HepG2 (cell line): Measurements from ENCODE around the gene AKNA. TPM values are rescaled to one million over a fixed set of nuclear protein-coding genes. Genes with fewer than 3 reads are reported as not detected.

Experiments used
- ATAC-seq: fragments of 200-7000 bp; cut with Tn5 transposase; 3 replicates; pipeline ENCODE4 v1.9.1; 2020; ENCODE audit warnings: mild to moderate bottlenecking, moderate library complexity
- BruUV-seq: library from RNA; stranded (reverse); fragments of 400-500 nt; replicated peaks from 2 replicates; lab custom pipeline; 2021; lab: Mats Ljungman, UMichigan
- CTCF ChIA-PET: fragments of 300-600 bp; formaldehyde crosslinking; extraction: SDS; loops from one replicate; lab custom pipeline; 2021; ENCODE audit warnings: low total read pairs, inconsistent platforms, low intra/inter-chr PET ratio; lab: Yijun Ruan, JAX
- POLR2A ChIA-PET: fragments of 350-600 bp; sonication (Branson Sonifier 250); formaldehyde crosslinking; loops from one replicate; lab custom pipeline; 2020; ENCODE audit warnings: antibody characterized with exemption, inconsistent platforms; lab: Yijun Ruan, JAX
- DNase-seq: peaks from one replicate; pipeline ENCODE4 v3.0.0-alpha.2; 2015; ENCODE audit warnings: low spot score
- FAIRE-seq: peaks from 3 replicates; lab custom pipeline; 2011; peaks lifted over from hg19 to GRCh38; lab: Jason Lieb, UNC
- H2AFZ ChIP-seq: one replicate; pipeline ENCODE4 v1.6.1; 2011; ENCODE audit warnings: low read length, inconsistent platforms
- H3K27ac ChIP-seq: fragments of 300-600 bp; 3 replicates; pipeline ENCODE4 v1.8.0; 2011; ENCODE audit warnings: mixed run types, mild to moderate bottlenecking, mixed read lengths, low read length, inconsistent platforms; ENCODE audit not compliant: insufficient read depth; ENCODE audit errors: extremely low read length
- H3K27me3 ChIP-seq, 2 experiments: fragments of 200-600 bp in 1 of 2; 2 replicates in 1 of 2; 3 replicates in 1 of 2; pipeline versions ENCODE4 v1.6.0 to v1.8.0; 2011; ENCODE audit warnings: low read length in 2 of 2, mild to moderate bottlenecking in 2 of 2, moderate library complexity in 2 of 2, inconsistent platforms in 1 of 2; ENCODE audit not compliant: insufficient read depth in 2 of 2, control insufficient read depth in 1 of 2
- H3K36me3 ChIP-seq, 2 experiments: fragments of 200-600 bp in 1 of 2; replicated peaks in 1 of 2; 2 replicates in 1 of 2; 3 replicates in 1 of 2; pipeline versions ENCODE4 v1.5.1 to v1.8.0; 2011; ENCODE audit warnings: low read length in 2 of 2, inconsistent platforms in 1 of 2; ENCODE audit not compliant: insufficient read depth in 2 of 2, control insufficient read depth in 1 of 2
- H3K4me1 ChIP-seq: 2 replicates; pipeline ENCODE4 v1.5.1; 2012; ENCODE audit warnings: low read length, inconsistent platforms; ENCODE audit not compliant: insufficient read depth
- H3K4me2 ChIP-seq: 2 replicates; pipeline ENCODE4 v1.6.0; 2011; ENCODE audit warnings: low read depth, low read length, inconsistent platforms
- H3K4me3 ChIP-seq, 3 experiments: fragments of 200-600 bp in 1 of 3; sonication (generic), shearing (Covaris generic) in 1 of 3; replicated peaks in 1 of 3; 2 replicates each; pipeline ENCODE4 v1.5.1; 2011 to 2016; ENCODE audit warnings: low read length in 3 of 3, inconsistent platforms in 2 of 3, low read depth in 2 of 3, mild to moderate bottlenecking in 2 of 3, control low read depth in 1 of 3, mixed read lengths in 1 of 3; ENCODE audit not compliant: insufficient read depth in 1 of 3
- H3K79me2 ChIP-seq: one replicate; pipeline ENCODE4 v1.6.1; 2011; ENCODE audit warnings: low read length, inconsistent platforms; ENCODE audit not compliant: insufficient read depth
- H3K9ac ChIP-seq: 2 replicates; pipeline ENCODE4 v1.6.0; 2011; ENCODE audit warnings: mild to moderate bottlenecking, low read depth, low read length, inconsistent platforms; ENCODE audit not compliant: insufficient read depth
- H3K9me3 ChIP-seq: 2 replicates; pipeline ENCODE4 v1.5.1; 2012; ENCODE audit warnings: mild to moderate bottlenecking, low read length
- H4K20me1 ChIP-seq: 2 replicates; pipeline ENCODE4 v1.6.0; 2011; ENCODE audit warnings: inconsistent platforms, mild to moderate bottlenecking, low read length, moderate library complexity; ENCODE audit not compliant: insufficient read depth
- CHCHD3 ChIP-seq: sonication (generic); formaldehyde crosslinking; IDR thresholded peaks from 2 replicates; pipeline ENCODE4 v1.8.0; 2022; ENCODE audit warnings: mild to moderate bottlenecking, missing genetic modification reagents, moderate library complexity
- FIP1L1 ChIP-seq: fragments of 200-400 bp; formaldehyde crosslinking; IDR thresholded peaks from 2 replicates; pipeline ENCODE4 v1.6.1; 2018; ENCODE audit warnings: low read depth, mild to moderate bottlenecking, low read length, moderate library complexity, borderline replicate concordance; ENCODE audit not compliant: insufficient read depth
- FOXO1 ChIP-seq: sonication (generic); formaldehyde crosslinking; IDR thresholded peaks from 2 replicates; pipeline ENCODE4 v1.4.0; 2020; ENCODE audit warnings: missing genetic modification reagents
- HMG20A ChIP-seq: IDR thresholded peaks from 2 replicates; pipeline ENCODE4 v1.6.1; 2016; ENCODE audit warnings: borderline replicate concordance
- HNRNPUL1 ChIP-seq: fragments of 200-400 bp; formaldehyde crosslinking; IDR thresholded peaks from 2 replicates; pipeline ENCODE4 v1.6.1; 2017; ENCODE audit warnings: low read depth, mild to moderate bottlenecking, low read length, moderate library complexity
- KLF6 ChIP-seq: IDR thresholded peaks from 2 replicates; pipeline ENCODE4 v1.8.0; 2016; ENCODE audit warnings: missing biosample characterization, missing genetic modification reagents
- NCOA1 ChIP-seq: sonication (generic); formaldehyde crosslinking; IDR thresholded peaks from 2 replicates; pipeline ENCODE4 v1.9.0; 2021; ENCODE audit warnings: missing genetic modification reagents
- POGZ ChIP-seq: sonication (generic); formaldehyde crosslinking; IDR thresholded peaks from 2 replicates; pipeline ENCODE4 v1.4.0; 2020; ENCODE audit warnings: mild to moderate bottlenecking, missing genetic modification reagents
- ZNF225 ChIP-seq: sonication (generic); formaldehyde crosslinking; IDR thresholded peaks from 2 replicates; pipeline ENCODE4 v1.4.0; 2020; ENCODE audit warnings: mild to moderate bottlenecking, missing genetic modification reagents
- ZNF317 ChIP-seq: sonication (generic); formaldehyde crosslinking; IDR thresholded peaks from 2 replicates; pipeline ENCODE4 v1.5.0; 2020; ENCODE audit warnings: mild to moderate bottlenecking, missing genetic modification reagents
- ZNF552 ChIP-seq: sonication (generic); formaldehyde crosslinking; IDR thresholded peaks from 2 replicates; pipeline ENCODE4 v1.9.0; 2022; ENCODE audit warnings: missing genetic modification reagents, mild to moderate bottlenecking, borderline replicate concordance
- ZNF652 ChIP-seq: IDR thresholded peaks from 2 replicates; pipeline ENCODE4 v1.6.1; 2016; ENCODE audit warnings: low read depth, borderline replicate concordance
- WGBS: methylation state at CpG from one replicate; pipeline ENCODE4 v1.1.6; 2017; ENCODE audit warnings: low lambda C conversion rate; 5-methylcytosine and 5-hydroxymethylcytosine counted together
- in situ Hi-C: cut with HindIII; loops from 2 replicates; pipeline ENCODE4 v1.10.0; 2017; ENCODE audit warnings: low pct_unique_long_range_greater_than_20kb; ENCODE audit not compliant: extremely low pct_ligation_motif_present
- intact Hi-C: fragments of 100-400 bp; cut with micrococcal nuclease; formaldehyde crosslinking; loops from one replicate; pipeline ENCODE4 v1.10.0; 2022; ENCODE audit not compliant: unreplicated experiment
- polyA plus RNA-seq, 8 experiments: library from polyadenylated mRNA; depleted of rRNA in 3 of 8; stranded (reverse) in 7 of 8; unstranded in 1 of 8; fragments of >200 nt; fragmentation: Illumina TruSeq in 4 of 8; extraction: Trizol in 4 of 8; gene quantifications; 2 replicates each; pipeline versions ENCODE4 v1.2.1 to v1.2.3, GENCODE V29; 2011 to 2016; ENCODE audit warnings: low read depth in 4 of 8, missing spikeins in 1 of 8, mixed read lengths in 1 of 8; ENCODE audit not compliant: insufficient read depth in 1 of 8
- total RNA-seq, 5 experiments: library from RNA; depleted of rRNA; stranded (reverse); fragments of >200 nt; fragmentation: Illumina TruSeq; extraction: Trizol; gene quantifications; 2 replicates each; pipeline ENCODE4 v1.2.3, GENCODE V29; 2016; ENCODE audit warnings: low read depth in 1 of 5
- TF ChIP-seq, protein P1 (sequence below): IDR thresholded peaks from 2 replicates; pipeline ENCODE4 v1.6.1; 2012; ENCODE audit warnings: inconsistent platforms
- TF ChIP-seq, protein P2 (sequence below): sonication (generic); formaldehyde crosslinking; IDR thresholded peaks from 2 replicates; pipeline ENCODE4 v1.8.1; 2023; ENCODE audit warnings: mild to moderate bottlenecking, missing genetic modification reagents

The AKNA gene
- total and polyA plus RNA-seq, 2 of the 13 experiments (the other 11 are each of a cell fraction or from before 2014, with no cell fraction given) = 3.0 to 3.1 TPM

DNA sequence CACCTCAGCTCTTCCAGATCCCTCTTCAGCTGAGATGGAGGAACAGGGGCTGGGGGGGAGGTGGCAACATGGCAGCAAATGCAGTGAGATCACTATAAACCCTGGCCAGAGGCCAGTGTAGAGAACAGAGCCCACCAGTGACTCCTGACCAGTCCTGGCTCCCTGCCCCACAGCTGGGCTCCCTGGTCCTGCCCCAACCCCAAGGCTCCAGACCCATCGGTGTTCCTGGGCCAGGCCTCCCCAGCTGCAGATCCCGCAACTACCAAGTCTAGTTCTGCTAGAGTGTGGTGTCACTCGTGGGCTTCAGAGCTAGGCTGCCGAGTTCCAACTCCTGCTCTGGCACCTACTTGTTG lies 16.8 kb downstream of the AKNA start:
- H3K9me3 ChIP-seq = no peaks in the 10 kb centered on the region
- ATAC-seq = no peak
- H3K9ac ChIP-seq = no peak overlapping the region
- POLR2A ChIA-PET = no interaction called here
- CTCF ChIA-PET = no interaction called here
- H3K27ac ChIP-seq = no peak overlapping the region
- H3K4me1 ChIP-seq = no peaks in the 10 kb centered on the region; the same call in 1 of the 2 replicates
- no peak overlapping the region for H2AFZ ChIP-seq
- no peaks in the 10 kb centered on the region for H3K27me3 ChIP-seq
- no peaks in the 10 kb centered on the region for H4K20me1 ChIP-seq
- no peak for DNase-seq
- no CpG with 5 or more reads among the region's 4 CpGs for WGBS
- intact Hi-C loops (no loop called here), in situ Hi-C loops (no loop called here)
- no peaks in the 10 kb centered on the region for H3K79me2 ChIP-seq
- BruUV-seq = no TSS peak
- FAIRE-seq = no peak
- H3K4me3 ChIP-seq = no peak overlapping the region
- TF ChIP-seq POGZ (CRISPR knock-in tag) (no peak), KLF6 (no peak), HMG20A (no peak)
- TF ChIP-seq, protein P1, sequence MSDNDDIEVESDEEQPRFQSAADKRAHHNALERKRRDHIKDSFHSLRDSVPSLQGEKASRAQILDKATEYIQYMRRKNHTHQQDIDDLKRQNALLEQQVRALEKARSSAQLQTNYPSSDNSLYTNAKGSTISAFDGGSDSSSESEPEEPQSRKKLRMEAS = no peak
- TF ChIP-seq, all 625 proteins: peak for 0
- Histone ChIP-seq H3K36me3 (peaks cover 0 to 13% of the 10 kb centered on the region in 2 experiments; a peak in 2 of 5 replicates), H3K4me2 (no peak overlapping the region)

DNA sequence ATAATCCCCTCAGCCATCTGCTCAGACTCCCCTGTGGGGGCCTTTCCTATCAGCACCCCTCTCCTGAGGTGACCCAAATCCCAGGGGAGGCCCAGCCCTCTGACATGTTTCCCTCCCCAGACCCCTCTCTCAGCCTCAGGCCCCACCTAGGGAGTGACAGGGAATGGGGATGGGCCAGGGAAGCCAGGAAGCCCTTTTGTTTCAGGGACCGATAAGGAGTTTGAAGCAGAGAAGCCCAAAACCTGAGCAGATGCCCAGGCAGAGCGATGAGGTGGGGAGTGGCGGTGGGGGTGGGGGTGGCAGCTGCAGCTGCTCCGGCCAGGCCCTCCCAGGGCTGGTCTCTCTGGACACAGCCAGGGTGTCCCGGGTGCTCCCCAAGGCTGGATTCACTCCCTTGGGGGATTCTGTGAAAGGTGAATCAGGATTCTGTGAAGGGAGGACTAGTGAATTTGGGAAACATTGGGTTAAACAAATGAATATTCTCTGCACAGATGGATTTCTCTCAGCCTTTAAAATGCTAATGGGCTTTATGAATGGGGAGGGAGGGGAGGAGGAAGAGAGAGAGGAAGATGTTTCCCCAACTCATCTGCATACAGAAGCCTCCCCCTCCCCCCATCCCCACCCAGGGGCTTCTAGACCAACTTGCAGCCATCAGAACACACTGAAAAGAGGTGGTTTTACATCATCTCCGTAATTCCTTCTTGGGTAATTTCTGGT lies 17.4 kb downstream of the AKNA start:
- ATAC-seq = no peak
- in situ Hi-C loops = no loop called here
- Histone ChIP-seq H3K36me3 (peaks cover 0 to 13% of the 10 kb centered on the region in 2 experiments; a peak in 2 of 5 replicates), H3K9ac (no peak overlapping the region), H3K9me3 (no peaks in the 10 kb centered on the region), H3K4me3 (no peak overlapping the region), H2AFZ (no peak overlapping the region), H3K27ac (no peak overlapping the region), H4K20me1 (no peaks in the 10 kb centered on the region), H3K27me3 (no peaks in the 10 kb centered on the region), H3K4me2 (no peak overlapping the region), H3K4me1 (no peaks in the 10 kb centered on the region; the same call in 1 of the 2 replicates), H3K79me2 (no peaks in the 10 kb centered on the region)
- FAIRE-seq = no peak
- no peak for TF ChIP-seq NCOA1
- TF ChIP-seq, protein P2, sequence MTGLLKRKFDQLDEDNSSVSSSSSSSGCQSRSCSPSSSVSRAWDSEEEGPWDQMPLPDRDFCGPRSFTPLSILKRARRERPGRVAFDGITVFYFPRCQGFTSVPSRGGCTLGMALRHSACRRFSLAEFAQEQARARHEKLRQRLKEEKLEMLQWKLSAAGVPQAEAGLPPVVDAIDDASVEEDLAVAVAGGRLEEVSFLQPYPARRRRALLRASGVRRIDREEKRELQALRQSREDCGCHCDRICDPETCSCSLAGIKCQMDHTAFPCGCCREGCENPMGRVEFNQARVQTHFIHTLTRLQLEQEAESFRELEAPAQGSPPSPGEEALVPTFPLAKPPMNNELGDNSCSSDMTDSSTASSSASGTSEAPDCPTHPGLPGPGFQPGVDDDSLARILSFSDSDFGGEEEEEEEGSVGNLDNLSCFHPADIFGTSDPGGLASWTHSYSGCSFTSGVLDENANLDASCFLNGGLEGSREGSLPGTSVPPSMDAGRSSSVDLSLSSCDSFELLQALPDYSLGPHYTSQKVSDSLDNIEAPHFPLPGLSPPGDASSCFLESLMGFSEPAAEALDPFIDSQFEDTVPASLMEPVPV (CRISPR knock-in tag) = no peak
- TF ChIP-seq CHCHD3 (CRISPR knock-in tag) = no peak
- TF ChIP-seq ZNF552 (CRISPR knock-in tag) = no peak
- TF ChIP-seq FOXO1 (CRISPR knock-in tag) = no peak
- TF ChIP-seq ZNF225 (CRISPR knock-in tag) = no peak
- TF ChIP-seq FIP1L1 = no peak
- TF ChIP-seq HNRNPUL1 = no peak
- TF ChIP-seq ZNF317 (CRISPR knock-in tag) = no peak
- TF ChIP-seq ZNF652 (CRISPR knock-in tag) = no peak
- POLR2A ChIA-PET = no interaction called here
- 73% methylated on average over 6 of the region's 6 CpGs for WGBS
- CTCF ChIA-PET = no interaction called here
- intact Hi-C loops = no loop called here
- no TSS peak for BruUV-seq
- no peak for DNase-seq
